ENCODE data around the gene E4F1.

- TF ChIP-seq EZH2 (IDR thresholded peaks at IDR 0.05; ENCODE audit: borderline replicate concordance, insufficient read depth, low read depth, low read length, poor library complexity, severe bottlenecking) (no peak), CTCF (IDR thresholded peaks at IDR 0.05) (no peak)
Measured at GRCh38 chr16:2197765-2198164, 25.6 kb upstream of the E4F1 start.

Data from B cell (primary cell).